SU-DHL-6 (cell line): ENCODE measurements around the gene NYNRIN.

ENCODE experiments used
- CTCF ChIP-seq: fragments of 200-600 bp; sonication (generic); IDR thresholded peaks from one replicate; pipeline ENCODE4 v1.5.1; 2017; ENCODE audit warnings: antibody characterized with exemption, mild to moderate bottlenecking, low read length, moderate library complexity; ENCODE audit not compliant: insufficient read depth, poor library complexity, severe bottlenecking
- EZH2phosphoT487 ChIP-seq: fragments of 200-600 bp; sonication (generic), shearing (Covaris generic); conservative IDR thresholded peaks from 2 replicates; pipeline ENCODE4 v1.6.1; 2018; ENCODE audit warnings: mild to moderate bottlenecking, antibody characterized with exemption, low read length, moderate library complexity, mixed read lengths

- TF ChIP-seq CTCF (no peak), EZH2phosphoT487 (no peak)
Measured at GRCh38 chr14:24369463-24369862, 29.3 kb upstream of the NYNRIN start.
